NCI-H524 treated with DMSO at 0.1 percent for 48 hours (cell line): ENCODE data around the gene SFN.
"Not testable (repeated sequence)": the region's sequence is repeated elsewhere in the genome, so short reads cannot be mapped to it uniquely, and the experiment has no call there.

Source experiments
- DNase-seq: peaks from one replicate; lab custom pipeline; 2025; lab: John Stamatoyannopoulos, UW

Gene SFN

DNA sequence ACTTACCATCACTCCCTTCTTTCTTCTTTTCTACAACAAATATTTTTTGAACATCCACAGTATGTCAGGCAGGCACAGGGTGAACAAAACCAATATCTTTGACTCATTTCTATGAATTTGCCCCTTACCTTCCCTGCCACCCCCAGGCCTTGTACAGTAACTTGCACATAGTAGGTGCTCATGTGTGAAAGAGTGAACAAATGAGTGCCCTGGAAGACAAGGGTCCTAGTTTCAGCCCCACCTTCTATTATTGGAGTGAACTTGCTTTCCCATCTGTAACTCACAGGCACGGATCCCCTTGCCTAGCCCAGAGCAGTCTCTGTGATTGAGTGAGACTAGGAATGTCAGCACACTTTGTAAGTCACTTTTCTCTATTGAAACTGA, 23.6 kb upstream of the SFN start:
- DNase-seq: no peak

DNA sequence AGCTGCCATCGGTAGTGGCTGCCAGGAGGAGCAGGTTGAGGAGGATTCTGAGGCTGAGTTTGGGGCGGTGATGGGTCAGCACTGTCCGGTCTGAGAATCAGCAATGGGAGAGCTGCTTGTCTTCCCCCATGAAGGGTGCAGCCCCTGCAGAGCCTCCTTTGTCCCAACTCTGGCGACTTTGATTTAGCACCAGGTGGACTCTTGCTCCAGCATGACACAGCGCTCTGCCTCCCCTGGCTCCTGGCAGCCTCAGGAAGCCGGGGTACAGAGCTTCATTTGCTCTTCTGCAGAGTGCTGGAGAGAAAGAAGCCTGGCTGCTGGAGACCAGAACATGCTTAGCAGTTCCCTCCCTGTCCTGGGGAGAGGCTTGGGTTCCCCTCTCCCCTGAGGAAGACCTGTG, 23.2 kb upstream of the SFN start:
- no peak for DNase-seq

DNA sequence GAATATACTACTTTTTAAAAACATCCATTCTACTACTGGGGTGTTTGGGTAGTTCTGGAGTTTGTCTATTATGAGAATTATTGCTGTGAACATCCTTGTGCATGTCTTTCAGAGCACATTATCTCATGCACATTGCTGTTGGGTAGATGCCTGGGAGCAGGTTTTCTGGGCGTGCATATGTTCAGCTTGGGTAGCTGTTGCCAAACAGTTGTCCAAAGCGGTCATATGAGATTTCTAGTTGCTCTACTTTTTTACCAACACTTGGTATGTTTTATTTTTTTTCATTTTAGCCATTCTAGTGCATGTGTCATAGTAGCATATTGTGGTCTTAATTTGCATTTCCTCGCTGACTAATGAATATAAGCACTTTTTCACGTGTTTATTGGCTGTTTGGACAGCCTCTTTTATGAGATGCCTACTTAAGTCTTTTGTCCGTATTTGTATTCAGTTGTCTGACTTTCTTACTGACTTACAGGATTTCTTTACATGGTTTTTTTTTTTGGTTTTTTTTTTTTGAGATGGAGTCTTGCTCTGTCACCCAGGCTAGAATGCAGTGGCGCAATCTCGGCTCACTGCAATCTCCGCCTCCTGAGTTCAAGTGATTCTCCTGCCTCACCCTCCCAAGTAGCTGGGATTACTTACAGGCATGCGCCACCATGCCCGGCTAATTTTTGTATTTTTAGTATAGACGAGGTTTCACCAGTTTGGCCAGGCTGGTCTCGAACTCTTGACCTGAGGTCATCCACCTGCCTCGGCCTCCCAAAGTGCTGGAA, 18.3 kb upstream of the SFN start:
- no peak for DNase-seq

- DNase-seq: not testable (repeated sequence)
Observed at GRCh38 chr1:26847826-26848225, 15.1 kb upstream of the SFN start.

- no peak for DNase-seq
Observed at GRCh38 chr1:26848499-26848898, 14.4 kb upstream of the SFN start.

- DNase-seq: no peak
Observed at GRCh38 chr1:26848941-26849774, 13.8 kb upstream of the SFN start.

- no peak for DNase-seq
Observed at GRCh38 chr1:26851106-26851684, 11.8 kb upstream of the SFN start.

GRCh38 chr1:26852701-26853100, 10.2 kb upstream of the SFN start:
- DNase-seq: no peak

GRCh38 chr1:26853156-26853555, 9.8 kb upstream of the SFN start:
- no peak for DNase-seq

- no peak for DNase-seq
Observed at GRCh38 chr1:26853600-26853999, 9.3 kb upstream of the SFN start.

DNA sequence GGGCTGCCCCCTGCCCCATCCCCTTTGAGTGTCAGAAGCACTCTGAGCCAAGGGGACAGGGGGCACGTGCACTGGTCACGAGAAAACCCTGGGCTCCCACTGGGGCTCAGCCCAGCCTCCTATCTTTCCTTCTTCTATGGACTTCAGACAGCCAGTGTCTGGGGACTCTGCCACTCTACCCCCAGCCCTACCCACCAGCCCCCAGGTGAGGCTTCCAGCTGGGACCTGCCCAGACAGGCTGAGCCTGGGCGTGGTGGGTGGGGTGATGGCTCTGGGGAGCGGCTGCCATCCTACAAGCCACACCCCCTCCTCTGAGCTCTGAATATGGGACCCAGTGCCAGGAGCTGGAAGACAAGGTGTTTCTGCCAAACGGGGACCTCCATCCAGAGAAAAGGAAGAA, 8.0 kb upstream of the SFN start:
- DNase-seq: no peak

GRCh38 chr1:26855636-26856035, 7.3 kb upstream of the SFN start:
- no peak for DNase-seq

- DNase-seq: no peak
Observed at GRCh38 chr1:26856181-26856580, 6.8 kb upstream of the SFN start.

GRCh38 chr1:26856604-26857469, 6.1 kb upstream of the SFN start:
- DNase-seq: no peak

GRCh38 chr1:26857473-26858060, 5.4 kb upstream of the SFN start:
- DNase-seq: peak; percentile 56

DNA sequence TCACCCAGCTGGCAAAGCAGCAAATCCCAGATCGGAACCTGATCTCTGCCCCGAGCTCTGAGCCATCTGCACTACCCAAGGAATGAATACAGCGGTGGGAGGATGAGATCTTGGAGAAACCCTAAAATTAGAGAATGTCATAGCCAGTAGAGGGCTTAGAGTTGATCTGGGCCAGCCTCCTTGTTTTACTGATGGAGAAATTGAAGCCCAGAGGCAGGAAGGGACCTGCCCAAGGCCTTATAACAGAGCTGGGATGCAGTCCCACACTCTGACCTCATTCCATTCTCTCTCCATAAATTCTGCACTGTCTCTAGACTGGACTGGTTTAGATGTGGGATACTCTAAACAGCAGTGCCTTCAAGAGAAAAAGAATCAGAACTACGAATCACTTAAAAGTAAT, 4.8 kb upstream of the SFN start:
- peak; percentile 40 for DNase-seq

DNA sequence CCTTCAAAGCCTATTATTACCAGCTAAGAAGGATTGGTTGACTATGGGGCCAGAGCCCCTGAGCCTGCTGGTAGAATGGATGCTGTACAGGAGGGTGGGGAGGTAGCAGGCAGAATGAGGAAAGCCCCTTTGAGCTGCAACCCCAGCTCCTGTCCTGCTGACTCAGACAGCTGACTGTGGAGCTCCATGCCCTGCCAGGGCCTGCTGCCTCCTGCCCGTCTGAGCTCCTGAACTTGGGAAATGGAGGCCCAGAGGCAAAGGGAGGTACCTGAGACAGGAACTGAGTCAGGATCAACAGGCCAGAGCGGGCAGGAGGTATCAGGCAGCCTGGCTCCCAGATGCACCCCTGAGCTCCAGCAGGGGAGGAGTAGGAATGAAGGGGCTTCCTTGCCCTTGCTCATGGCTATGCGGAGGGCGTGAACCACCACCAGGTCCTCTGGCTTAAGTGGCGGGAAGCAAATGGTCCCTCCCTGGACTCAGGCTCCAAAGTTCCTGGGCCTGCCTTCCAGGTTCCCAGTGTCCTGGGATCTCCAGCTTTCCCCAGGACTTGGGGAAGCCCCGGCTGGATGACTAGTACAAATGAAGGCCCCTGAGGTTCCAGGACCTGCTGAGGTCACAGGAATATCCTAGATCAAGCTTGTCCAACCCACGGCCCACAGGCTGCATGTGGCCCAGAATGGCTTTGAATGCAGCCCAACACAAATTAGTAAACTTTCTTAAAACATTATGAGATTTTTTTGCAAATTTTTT, 3.9 kb upstream of the SFN start:
- no peak for DNase-seq

DNA sequence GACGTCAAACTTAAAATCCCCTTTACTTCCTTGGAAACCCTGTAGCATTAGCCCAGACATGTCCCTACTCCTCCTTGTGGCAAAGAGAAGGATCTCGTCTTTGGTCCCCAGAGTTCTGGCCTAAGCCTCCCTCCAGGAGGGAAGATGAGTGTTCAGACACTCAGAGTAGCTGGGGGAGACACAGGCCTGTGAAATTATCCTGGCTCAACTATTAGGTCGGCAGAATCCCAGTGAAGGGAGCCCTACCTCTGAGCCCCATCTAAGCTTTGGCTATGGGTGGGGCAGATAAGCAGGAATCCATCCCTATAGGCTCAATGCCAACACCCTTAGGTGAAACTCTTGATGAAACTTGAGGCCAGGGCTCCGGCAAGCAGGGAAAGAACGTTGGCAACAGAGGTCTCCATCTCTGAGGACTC, 1.7 kb upstream of the SFN start:
- no peak for DNase-seq

- no peak for DNase-seq
Observed at GRCh38 chr1:26861889-26862378, 1.0 kb upstream of the SFN start.

GRCh38 chr1:26863685-26864077, 732 bp downstream of the SFN start:
- no peak for DNase-seq
